Osteoblast (primary cell): ENCODE data around the gene DPF3. TPM values are rescaled to one million over a fixed set of nuclear protein-coding genes. Genes with fewer than 3 reads are reported as not detected.

Experiments
- DNase-seq: peaks from one replicate; pipeline ENCODE4 v3.0.0; 2011; ENCODE audit warnings: low spot score, mixed read lengths; ENCODE audit not compliant: insufficient read length; ENCODE audit errors: missing footprints
- H2AFZ ChIP-seq: 2 replicates; pipeline ENCODE4 v1.6.0; 2011; ENCODE audit warnings: mild to moderate bottlenecking, low read length
- H3K27ac ChIP-seq: 2 replicates; pipeline ENCODE4 v1.5.1; 2011; ENCODE audit warnings: mild to moderate bottlenecking, low read depth, low read length, moderate library complexity
- H3K27me3 ChIP-seq: 2 replicates; pipeline ENCODE4 v1.6.0; 2012; ENCODE audit warnings: mild to moderate bottlenecking, control low read depth, inconsistent platforms, low read length, moderate library complexity; ENCODE audit not compliant: insufficient read depth
- H3K36me3 ChIP-seq: 2 replicates; pipeline ENCODE4 v1.5.1; 2011; ENCODE audit warnings: mild to moderate bottlenecking, low read length, control low read depth, moderate library complexity; ENCODE audit not compliant: insufficient read depth
- H3K4me1 ChIP-seq: 2 replicates; pipeline ENCODE4 v1.5.1; 2011; ENCODE audit warnings: mild to moderate bottlenecking, low read length, control low read depth, moderate library complexity; ENCODE audit not compliant: insufficient read depth
- H3K4me2 ChIP-seq: 2 replicates; pipeline ENCODE4 v1.6.0; 2011; ENCODE audit warnings: mild to moderate bottlenecking, low read length; ENCODE audit not compliant: insufficient read depth
- H3K4me3 ChIP-seq: fragments of 200-600 bp; sonication (generic); 3 replicates; pipeline ENCODE4 v1.5.1; 2012; ENCODE audit warnings: mild to moderate bottlenecking, low read length, inconsistent platforms; ENCODE audit not compliant: insufficient read depth
- H3K79me2 ChIP-seq: 2 replicates; pipeline ENCODE4 v1.6.0; 2012; ENCODE audit warnings: mild to moderate bottlenecking, low read length, control low read depth, inconsistent platforms; ENCODE audit not compliant: insufficient read depth
- H3K9me3 ChIP-seq: 2 replicates; pipeline ENCODE4 v1.5.1; 2011; ENCODE audit warnings: low read depth, low read length, control low read depth
- H4K20me1 ChIP-seq: 2 replicates; pipeline ENCODE4 v1.6.0; 2012; ENCODE audit warnings: mild to moderate bottlenecking, low read length, control low read depth; ENCODE audit not compliant: insufficient read depth
- total RNA-seq: library from RNA; depleted of rRNA; stranded (reverse); fragments of >200 nt; gene quantifications from 2 replicates; pipeline ENCODE4 v1.2.3, GENCODE V29; 2012
- TF ChIP-seq, protein P1 (sequence below): IDR thresholded peaks from 2 replicates; pipeline ENCODE4 v1.5.1; 2011; ENCODE audit warnings: mild to moderate bottlenecking, low read depth, low read length, moderate library complexity; ENCODE audit errors: extremely low read depth

DPF3 gene
- total RNA-seq, 1 donor, result 1.8 TPM

DNA sequence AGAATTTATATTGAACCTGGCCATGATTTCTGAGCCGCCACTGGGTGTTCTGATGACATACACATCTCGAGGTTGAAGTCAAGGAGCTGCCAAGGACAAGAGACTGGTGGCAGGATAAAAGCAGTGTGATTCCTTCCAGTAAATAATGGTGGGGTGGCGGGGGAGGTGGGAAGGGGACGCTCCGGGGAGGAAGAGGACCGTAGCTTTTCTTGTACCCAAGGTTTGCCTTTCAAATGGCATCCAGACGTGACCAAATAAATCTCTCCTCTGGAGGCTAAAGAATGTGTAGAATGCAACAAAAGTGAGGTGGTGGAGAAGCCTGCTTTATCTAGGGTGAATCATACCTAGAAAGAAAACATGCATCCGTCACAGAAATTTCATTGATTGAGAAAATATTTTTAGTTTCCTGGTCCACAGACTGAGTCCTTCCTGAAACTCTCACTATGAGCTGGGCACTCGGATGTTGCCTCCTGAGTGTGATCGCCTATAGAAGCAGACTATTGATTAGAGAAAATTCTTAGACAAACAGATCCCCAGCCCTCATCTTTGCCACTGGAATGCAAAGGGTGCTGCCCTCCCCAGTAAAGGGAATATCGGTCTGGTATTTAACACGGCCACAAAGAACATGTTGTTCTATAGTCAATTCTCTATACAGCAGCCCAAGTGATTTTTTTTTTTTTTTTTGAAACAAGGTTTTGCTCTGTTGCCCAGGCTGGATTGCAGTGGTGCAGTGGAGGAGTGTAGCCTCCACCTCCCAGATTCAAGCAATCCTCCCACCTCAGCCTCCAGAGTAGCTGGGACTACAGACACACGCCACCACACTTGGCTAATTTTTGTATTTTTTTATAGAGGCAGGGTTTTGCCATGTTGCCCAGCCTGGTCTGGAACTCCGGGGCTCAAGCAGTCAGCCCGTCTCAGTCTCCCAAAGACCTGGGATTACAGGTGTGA, 112.1 kb downstream of the DPF3 start:
- no peaks in the 10 kb centered on the region for H3K36me3 ChIP-seq
- no peaks in the 10 kb centered on the region for H3K79me2 ChIP-seq
- peaks cover 22% of the 10 kb centered on the region for H3K4me1 ChIP-seq
- H3K9me3 ChIP-seq, result no peaks in the 10 kb centered on the region
- peak overlapping the region; percentile 66 for H3K4me2 ChIP-seq
- peak overlapping the region; percentile 25 for H2AFZ ChIP-seq
- H4K20me1 ChIP-seq, result no peaks in the 10 kb centered on the region
- no peaks in the 10 kb centered on the region for H3K27me3 ChIP-seq
- TF ChIP-seq, protein P1, sequence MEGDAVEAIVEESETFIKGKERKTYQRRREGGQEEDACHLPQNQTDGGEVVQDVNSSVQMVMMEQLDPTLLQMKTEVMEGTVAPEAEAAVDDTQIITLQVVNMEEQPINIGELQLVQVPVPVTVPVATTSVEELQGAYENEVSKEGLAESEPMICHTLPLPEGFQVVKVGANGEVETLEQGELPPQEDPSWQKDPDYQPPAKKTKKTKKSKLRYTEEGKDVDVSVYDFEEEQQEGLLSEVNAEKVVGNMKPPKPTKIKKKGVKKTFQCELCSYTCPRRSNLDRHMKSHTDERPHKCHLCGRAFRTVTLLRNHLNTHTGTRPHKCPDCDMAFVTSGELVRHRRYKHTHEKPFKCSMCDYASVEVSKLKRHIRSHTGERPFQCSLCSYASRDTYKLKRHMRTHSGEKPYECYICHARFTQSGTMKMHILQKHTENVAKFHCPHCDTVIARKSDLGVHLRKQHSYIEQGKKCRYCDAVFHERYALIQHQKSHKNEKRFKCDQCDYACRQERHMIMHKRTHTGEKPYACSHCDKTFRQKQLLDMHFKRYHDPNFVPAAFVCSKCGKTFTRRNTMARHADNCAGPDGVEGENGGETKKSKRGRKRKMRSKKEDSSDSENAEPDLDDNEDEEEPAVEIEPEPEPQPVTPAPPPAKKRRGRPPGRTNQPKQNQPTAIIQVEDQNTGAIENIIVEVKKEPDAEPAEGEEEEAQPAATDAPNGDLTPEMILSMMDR, result no peak
- peak; percentile 87 for DNase-seq
- peak overlapping the region; percentile 18 for H3K4me3 ChIP-seq
- peak overlapping the region; percentile 88 for H3K27ac ChIP-seq

- peak overlapping the region; percentile 66 for H3K4me2 ChIP-seq
Measured at GRCh38 chr14:72780751-72781150, 113.2 kb downstream of the DPF3 start.

DNA sequence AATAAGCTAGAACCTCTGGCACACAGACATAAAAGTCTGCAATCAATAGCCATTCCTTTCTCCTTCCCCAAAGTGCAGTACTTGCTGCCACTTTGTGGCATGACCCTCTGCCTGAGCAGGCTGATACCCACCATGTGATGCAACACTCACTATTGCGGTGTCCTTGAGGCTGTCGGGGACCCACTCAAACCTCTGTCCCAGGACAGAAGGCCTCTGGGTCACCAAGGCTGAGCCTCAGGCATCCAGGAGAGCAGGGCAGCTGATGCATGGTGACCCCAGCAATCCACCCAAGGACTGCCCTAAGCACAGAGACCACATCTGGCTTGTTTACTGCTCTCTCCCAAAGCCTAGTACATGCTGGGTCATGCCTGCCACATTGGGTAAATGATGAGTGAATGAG, 114.2 kb downstream of the DPF3 start:
- H3K79me2 ChIP-seq, result no peaks in the 10 kb centered on the region
- H3K27ac ChIP-seq, result no peak overlapping the region
- H3K4me1 ChIP-seq, result peaks cover 22% of the 10 kb centered on the region
- TF ChIP-seq, protein P1, result no peak
- no peaks in the 10 kb centered on the region for H3K27me3 ChIP-seq
- H3K4me3 ChIP-seq, result no peak overlapping the region
- no peak overlapping the region for H3K4me2 ChIP-seq
- DNase-seq, result no peak
- no peaks in the 10 kb centered on the region for H4K20me1 ChIP-seq
- no peaks in the 10 kb centered on the region for H3K9me3 ChIP-seq
- no peak overlapping the region for H2AFZ ChIP-seq
- no peaks in the 10 kb centered on the region for H3K36me3 ChIP-seq

More at GRCh38 chr14:72780751-72781150, 113.2 kb downstream of the DPF3 start:
- H4K20me1 ChIP-seq, result no peaks in the 10 kb centered on the region
- peak overlapping the region; percentile 20 for H2AFZ ChIP-seq
- no peaks in the 10 kb centered on the region for H3K27me3 ChIP-seq
- no peak overlapping the region for H3K4me3 ChIP-seq
- peak; percentile 89 for DNase-seq
- H3K27ac ChIP-seq, result peak overlapping the region; percentile 88
- no peaks in the 10 kb centered on the region for H3K36me3 ChIP-seq
- no peaks in the 10 kb centered on the region for H3K9me3 ChIP-seq
- H3K79me2 ChIP-seq, result no peaks in the 10 kb centered on the region
- TF ChIP-seq, protein P1, result no peak
- H3K4me1 ChIP-seq, result peaks cover 22% of the 10 kb centered on the region

DNA sequence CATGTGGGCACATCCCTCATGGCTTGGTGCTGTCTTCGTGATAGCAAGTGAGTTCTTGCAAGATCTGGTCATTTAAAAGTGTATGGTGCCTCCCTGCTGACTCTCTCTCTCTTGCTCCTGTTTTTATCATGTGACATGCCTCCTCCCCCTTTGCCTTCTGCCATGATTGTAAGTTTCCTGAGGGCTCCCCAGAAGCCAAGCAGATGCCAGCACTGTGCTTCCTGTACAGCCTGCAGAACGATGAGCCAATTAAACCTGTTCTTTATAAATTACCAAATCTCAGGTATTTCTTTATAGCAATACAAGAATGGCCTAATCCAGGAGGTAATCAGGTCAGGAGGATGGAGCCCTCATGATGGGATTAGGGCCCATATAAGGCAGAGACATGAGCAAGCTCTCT, 116.3 kb downstream of the DPF3 start:
- DNase-seq, result no peak
- Histone ChIP-seq H3K4me1 (peaks cover 22% of the 10 kb centered on the region), H3K4me2 (no peak overlapping the region), H3K9me3 (no peaks in the 10 kb centered on the region), H3K4me3 (no peak overlapping the region), H3K27me3 (no peaks in the 10 kb centered on the region), H3K79me2 (no peaks in the 10 kb centered on the region), H3K27ac (no peak overlapping the region), H3K36me3 (no peaks in the 10 kb centered on the region), H2AFZ (no peak overlapping the region), H4K20me1 (no peaks in the 10 kb centered on the region)
- TF ChIP-seq, protein P1, result no peak
